Motor neuron (in vitro differentiated cells): Measurements from ENCODE around the gene FAS. TPM values are rescaled to one million over a fixed set of nuclear protein-coding genes. Genes with fewer than 3 reads are reported as not detected.

Experiments
- total RNA-seq, 8 experiments: library from RNA; unstranded; fragments of 300-600 nt; gene quantifications; 2 replicates each; pipeline versions ENCODE4 v1.2.3 to v1.2.4, GENCODE V29; 2022

FAS gene
- total RNA-seq, 8 experiments from 2014 or later = 1.5 to 65.7 (median 13.3) TPM

Other genes with a start within 250 kb of the FAS start
- not detected for gene LIPN, start 230.8 kb upstream of the FAS start, total RNA-seq
- gene LIPM, start 188.1 kb upstream of the FAS start, total RNA-seq = not detected
- 10 to 100 TPM in 1 of 8 experiments, under 1 TPM in 1, not detected in 6; 0.28 to 15.9 TPM for gene ANKRD22, start 139.0 kb upstream of the FAS start, total RNA-seq
- gene STAMBPL1, start 110.6 kb upstream of the FAS start, total RNA-seq = 10 to 100 TPM in 5 of 8 experiments, 1 to 10 TPM in 3; 5.8 to 24.7 (median 11.0) TPM
- gene ACTA2, start 38.0 kb upstream of the FAS start, total RNA-seq = 100 to 1,000 TPM in 1 of 8 experiments, 10 to 100 TPM in 4, 1 to 10 TPM in 3; 2.8 to 317 (median 19.6) TPM
- 1 to 10 TPM in 5 of 8 experiments, under 1 TPM in 3; 0.17 to 7.1 (median 1.4) TPM for gene CH25H, start 216.5 kb downstream of the FAS start, total RNA-seq